ENCODE results near the gene CACNG6. TPM values are rescaled to one million over a fixed set of nuclear protein-coding genes. Genes with fewer than 3 reads are reported as not detected.

The CACNG6 gene
- total RNA-seq, 2 experiments from 2014 or later, result not detected

DNA sequence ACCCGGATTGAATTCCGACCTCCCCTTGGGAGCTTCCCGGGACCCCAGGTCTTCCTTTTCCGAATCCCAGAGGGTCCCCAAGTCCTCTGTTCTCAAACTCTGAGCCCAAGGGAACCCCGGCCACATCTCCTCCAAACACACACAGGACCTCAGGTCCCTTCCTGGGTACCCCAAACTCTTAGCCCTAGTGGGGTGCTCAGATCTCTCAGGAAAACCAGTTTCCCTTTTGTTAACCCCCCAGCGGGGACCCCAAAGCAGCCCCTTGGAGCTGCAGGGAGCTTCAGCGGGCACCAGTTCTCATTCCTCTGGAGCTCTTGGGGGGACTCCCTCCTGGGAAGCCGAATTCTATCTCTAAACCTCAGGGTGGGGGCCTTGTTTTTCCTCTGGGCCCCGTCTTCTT lies 774 bp downstream of the CACNG6 start:
- H3K27me3 Mint-ChIP-seq (ENCODE audit: low read depth), result peaks cover 22% of the 10 kb centered on the region
- DNase-seq, result no peak
- H3K9me3 Mint-ChIP-seq (ENCODE audit: insufficient read depth), result no peaks in the 10 kb centered on the region
- H3K36me3 Mint-ChIP-seq (ENCODE audit: low read depth), result no peaks in the 10 kb centered on the region
- no peaks in the 10 kb centered on the region for H3K4me1 Mint-ChIP-seq (ENCODE audit: low read depth)
- CTCF ChIA-PET, result interaction anchor here (1.5 kb wide), 1 partner anchor 199 kb away, joined by 4 read pairs; no protein-coding TSS in a partner anchor
- no peak for ATAC-seq
- H3K27ac Mint-ChIP-seq, result no peak overlapping the region
- H3K4me3 Mint-ChIP-seq, result no peak overlapping the region
- POLR2A ChIA-PET, result no interaction called here

DNA sequence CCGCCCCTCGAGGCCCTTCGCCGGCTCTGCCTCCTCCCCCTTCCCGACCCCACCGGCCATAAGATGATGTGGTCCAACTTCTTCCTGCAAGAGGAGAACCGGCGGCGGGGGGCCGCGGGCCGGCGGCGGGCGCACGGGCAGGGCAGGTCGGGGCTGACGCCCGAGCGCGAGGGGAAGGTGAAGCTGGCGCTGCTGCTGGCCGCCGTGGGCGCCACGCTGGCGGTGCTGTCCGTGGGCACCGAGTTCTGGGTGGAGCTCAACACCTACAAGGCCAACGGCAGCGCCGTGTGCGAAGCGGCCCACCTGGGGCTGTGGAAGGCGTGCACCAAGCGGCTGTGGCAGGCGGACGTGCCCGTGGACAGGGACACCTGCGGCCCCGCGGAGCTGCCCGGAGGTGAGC lies 1.4 kb downstream of the CACNG6 start:
- ChIA-PET CTCF (interaction anchor here (1.5 kb wide), 1 partner anchor 200 kb away, joined by 4 read pairs; no protein-coding TSS in a partner anchor), POLR2A (no interaction called here)
- no peaks in the 10 kb centered on the region for H3K9me3 Mint-ChIP-seq (ENCODE audit: insufficient read depth)
- no peak overlapping the region for H3K27ac Mint-ChIP-seq
- no peaks in the 10 kb centered on the region for H3K4me1 Mint-ChIP-seq (ENCODE audit: low read depth)
- H3K4me3 Mint-ChIP-seq, result no peak overlapping the region
- H3K27me3 Mint-ChIP-seq (ENCODE audit: low read depth), result peaks cover 22% of the 10 kb centered on the region
- DNase-seq (no peak), ATAC-seq (no peak)
- no peaks in the 10 kb centered on the region for H3K36me3 Mint-ChIP-seq (ENCODE audit: low read depth)

DNA sequence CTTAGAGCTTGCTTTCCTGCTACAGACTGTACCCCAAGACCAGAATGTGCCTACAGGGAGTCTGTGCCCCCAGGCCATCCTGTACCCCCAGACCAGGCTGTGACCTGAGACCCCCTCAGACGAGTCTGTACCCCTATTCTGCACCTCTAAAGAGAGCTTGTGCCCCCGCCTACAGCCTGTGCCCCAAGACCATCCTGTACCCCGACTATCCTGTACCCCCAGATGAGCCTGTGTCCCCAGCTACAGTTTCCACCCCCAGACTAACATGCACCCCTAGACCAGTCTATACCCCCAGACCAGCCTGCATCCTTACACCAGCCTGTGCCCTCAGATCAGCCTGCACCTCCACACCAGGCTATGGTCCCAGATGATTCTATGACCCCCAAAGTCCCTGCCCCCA lies 2.0 kb downstream of the CACNG6 start:
- ChIA-PET CTCF (interaction anchor here (1.2 to 1.5 kb wide), 2 partner anchors 21 to 201 kb away, joined by 3 to 4 read pairs; no protein-coding TSS in a partner anchor), POLR2A (no interaction called here)
- Mint-ChIP-seq H3K9me3 (ENCODE audit: insufficient read depth) (no peaks in the 10 kb centered on the region), H3K27ac (no peak overlapping the region), H3K4me1 (ENCODE audit: low read depth) (no peaks in the 10 kb centered on the region), H3K27me3 (ENCODE audit: low read depth) (peaks cover 22% of the 10 kb centered on the region), H3K4me3 (no peak overlapping the region), H3K36me3 (ENCODE audit: low read depth) (no peaks in the 10 kb centered on the region)
- ATAC-seq (no peak), DNase-seq (no peak)

DNA sequence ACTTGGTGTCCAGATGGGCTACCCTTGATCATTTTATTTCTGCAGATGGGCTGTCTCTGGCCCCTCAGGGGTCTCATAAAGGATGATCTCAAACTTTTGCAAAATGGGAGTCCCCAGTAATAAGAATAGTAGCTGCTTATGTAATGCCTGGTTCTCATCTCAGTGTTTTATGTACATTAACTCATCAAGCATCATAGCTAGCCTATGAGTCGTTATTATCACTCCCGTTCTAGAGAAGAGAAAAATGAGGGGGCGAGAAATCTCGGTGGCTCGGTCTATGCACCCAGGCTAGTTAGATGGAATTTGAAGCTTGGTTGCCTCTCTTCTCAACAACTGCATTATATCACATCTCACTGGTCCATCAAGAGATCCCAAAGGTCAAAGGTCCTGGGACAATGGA lies 3.4 kb downstream of the CACNG6 start:
- no peaks in the 10 kb centered on the region for H3K9me3 Mint-ChIP-seq (ENCODE audit: insufficient read depth)
- H3K27me3 Mint-ChIP-seq (ENCODE audit: low read depth), result peaks cover 22% of the 10 kb centered on the region
- H3K4me3 Mint-ChIP-seq, result no peak overlapping the region
- CTCF ChIA-PET, result interaction anchor here (1.2 kb wide), 1 partner anchor 20 kb away, joined by 3 read pairs; no protein-coding TSS in a partner anchor
- no peak for DNase-seq
- POLR2A ChIA-PET, result no interaction called here
- no peak overlapping the region for H3K27ac Mint-ChIP-seq
- no peaks in the 10 kb centered on the region for H3K4me1 Mint-ChIP-seq (ENCODE audit: low read depth)
- no peaks in the 10 kb centered on the region for H3K36me3 Mint-ChIP-seq (ENCODE audit: low read depth)
- no peak for ATAC-seq

- H3K27me3 Mint-ChIP-seq (ENCODE audit: low read depth), result peaks cover 16% of the 10 kb centered on the region
- ATAC-seq (no peak), DNase-seq (no peak)
- ChIA-PET POLR2A (no interaction called here), CTCF (no interaction called here)
- H3K4me3 Mint-ChIP-seq, result no peak overlapping the region
- no peak overlapping the region for H3K27ac Mint-ChIP-seq
- no peaks in the 10 kb centered on the region for H3K36me3 Mint-ChIP-seq (ENCODE audit: low read depth)
- no peaks in the 10 kb centered on the region for H3K9me3 Mint-ChIP-seq (ENCODE audit: insufficient read depth)
- H3K4me1 Mint-ChIP-seq (ENCODE audit: low read depth), result no peaks in the 10 kb centered on the region
These were observed 6.8 kb downstream of the CACNG6 start for GRCh38 chr19:53998223-53998622.

DNA sequence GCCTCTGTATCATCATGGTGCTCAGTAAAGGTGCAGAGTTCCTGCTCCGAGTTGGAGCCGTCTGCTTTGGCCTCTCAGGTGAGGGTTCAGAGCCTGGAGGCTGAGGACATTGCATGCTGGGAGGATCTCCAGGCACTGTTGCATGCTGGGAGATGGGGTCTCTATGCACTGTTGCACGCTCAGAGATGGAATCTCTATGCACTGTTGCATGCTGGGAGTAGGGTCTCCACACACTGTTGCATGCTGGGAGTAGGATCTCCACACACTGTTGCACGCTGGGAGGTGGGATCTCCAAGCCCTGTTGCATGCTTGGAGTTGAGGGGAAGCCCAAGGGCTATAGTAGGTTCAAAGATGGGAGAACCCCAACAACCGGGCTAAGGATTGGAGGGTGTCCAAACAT lies 8.3 kb downstream of the CACNG6 start:
- CTCF ChIA-PET, result no interaction called here
- DNase-seq (no peak), ATAC-seq (no peak)
- no peaks in the 10 kb centered on the region for H3K9me3 Mint-ChIP-seq (ENCODE audit: insufficient read depth)
- H3K27me3 Mint-ChIP-seq (ENCODE audit: low read depth), result peaks cover 4% of the 10 kb centered on the region
- no peak overlapping the region for H3K4me3 Mint-ChIP-seq
- no peak overlapping the region for H3K27ac Mint-ChIP-seq
- no peaks in the 10 kb centered on the region for H3K4me1 Mint-ChIP-seq (ENCODE audit: low read depth)
- H3K36me3 Mint-ChIP-seq (ENCODE audit: low read depth), result no peaks in the 10 kb centered on the region
- POLR2A ChIA-PET, result no interaction called here

DNA sequence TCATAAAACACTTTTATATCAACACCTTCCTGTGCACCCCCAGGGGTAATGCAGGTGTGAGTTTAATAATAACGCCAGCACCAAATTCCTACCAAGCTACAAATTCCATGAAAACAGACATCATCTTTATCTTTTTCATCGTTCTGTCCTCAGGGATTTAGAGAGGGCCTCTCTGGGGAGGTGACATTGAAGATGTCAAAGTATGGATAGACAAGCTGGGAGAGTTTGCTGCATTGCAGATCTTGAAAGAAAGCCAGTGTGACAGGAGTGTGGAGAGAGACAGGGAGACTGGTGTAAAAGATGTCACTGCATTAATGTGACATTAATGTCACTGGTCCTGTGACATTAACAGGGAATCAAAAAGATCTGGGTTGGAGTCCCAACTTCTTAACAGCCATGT lies 10.1 kb downstream of the CACNG6 start:
- CTCF ChIA-PET, result interaction anchor here (1.2 kb wide), 1 partner anchor 23 kb away, joined by 3 read pairs; no protein-coding TSS in a partner anchor
- peaks cover 4% of the 10 kb centered on the region for H3K27me3 Mint-ChIP-seq (ENCODE audit: low read depth)
- H3K4me3 Mint-ChIP-seq, result no peak overlapping the region
- H3K27ac Mint-ChIP-seq, result no peak overlapping the region
- H3K36me3 Mint-ChIP-seq (ENCODE audit: low read depth), result no peaks in the 10 kb centered on the region
- no peaks in the 10 kb centered on the region for H3K9me3 Mint-ChIP-seq (ENCODE audit: insufficient read depth)
- DNase-seq (no peak), ATAC-seq (no peak)
- no peaks in the 10 kb centered on the region for H3K4me1 Mint-ChIP-seq (ENCODE audit: low read depth)
- POLR2A ChIA-PET, result no interaction called here

DNA sequence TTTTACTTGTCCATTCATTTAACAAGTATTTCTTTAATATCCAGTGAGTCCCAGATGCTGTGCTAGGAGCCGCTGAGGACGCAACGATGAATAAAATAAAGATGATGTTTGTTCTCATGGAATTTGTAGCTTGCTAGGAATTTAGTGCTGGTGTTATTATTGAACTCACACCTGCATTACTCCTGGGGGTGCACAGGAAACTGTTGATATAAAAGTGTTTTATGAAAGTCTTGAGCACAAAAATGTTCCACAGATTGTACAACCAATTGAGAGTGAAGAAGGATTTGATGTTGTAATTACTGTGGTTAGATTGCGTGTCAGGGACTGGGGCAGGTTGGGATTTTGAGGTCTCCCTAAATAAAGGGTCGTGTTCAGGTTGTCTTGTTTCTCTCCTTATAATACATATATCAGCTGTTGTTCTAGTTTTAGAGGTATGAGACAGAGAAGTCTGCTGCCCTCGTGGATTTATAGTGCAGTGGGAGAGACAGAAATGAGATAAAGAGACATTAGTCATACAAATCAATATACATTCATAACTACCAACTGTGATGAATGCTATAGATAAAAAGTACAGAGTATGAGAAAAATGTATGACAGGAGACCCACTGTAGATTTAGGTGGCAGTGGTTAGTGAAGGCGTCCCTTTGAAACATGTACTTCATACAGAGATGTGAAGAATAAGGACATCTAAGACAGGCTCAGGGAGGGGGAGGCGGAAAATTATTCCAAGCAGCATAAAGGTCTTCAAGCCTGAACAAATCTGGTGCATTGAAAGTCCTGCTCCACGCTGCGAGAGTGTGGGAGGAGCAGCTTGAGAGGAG lies 11.3 kb downstream of the CACNG6 start:
- no peaks in the 10 kb centered on the region for H3K36me3 Mint-ChIP-seq (ENCODE audit: low read depth)
- DNase-seq, result no peak
- H3K4me3 Mint-ChIP-seq, result no peak overlapping the region
- no peak overlapping the region for H3K27ac Mint-ChIP-seq
- ATAC-seq, result no peak
- H3K27me3 Mint-ChIP-seq (ENCODE audit: low read depth), result peaks cover 4% of the 10 kb centered on the region
- ChIA-PET POLR2A (interaction anchor here (0.6 kb wide), 1 partner anchor 90 kb away, joined by 3 read pairs; no protein-coding TSS in a partner anchor), CTCF (no interaction called here)
- H3K9me3 Mint-ChIP-seq (ENCODE audit: insufficient read depth), result no peaks in the 10 kb centered on the region
- H3K4me1 Mint-ChIP-seq (ENCODE audit: low read depth), result no peaks in the 10 kb centered on the region

- Mint-ChIP-seq H3K27me3 (ENCODE audit: low read depth) (peaks cover 5% of the 10 kb centered on the region), H3K27ac (no peak overlapping the region), H3K4me1 (ENCODE audit: low read depth) (no peaks in the 10 kb centered on the region), H3K4me3 (no peak overlapping the region), H3K36me3 (ENCODE audit: low read depth) (no peaks in the 10 kb centered on the region), H3K9me3 (ENCODE audit: insufficient read depth) (no peaks in the 10 kb centered on the region)
- DNase-seq (no peak), ATAC-seq (no peak)
- CTCF ChIA-PET, result no interaction called here
- POLR2A ChIA-PET, result no interaction called here
These were observed 18.0 kb downstream of the CACNG6 start for GRCh38 chr19:54009440-54009839.

- Mint-ChIP-seq H3K27me3 (ENCODE audit: low read depth) (peaks cover 5% of the 10 kb centered on the region), H3K4me3 (no peak overlapping the region), H3K9me3 (ENCODE audit: insufficient read depth) (no peaks in the 10 kb centered on the region), H3K4me1 (ENCODE audit: low read depth) (no peaks in the 10 kb centered on the region), H3K27ac (no peak overlapping the region), H3K36me3 (ENCODE audit: low read depth) (no peaks in the 10 kb centered on the region)
- POLR2A ChIA-PET, result no interaction called here
- ATAC-seq, result no peak
- CTCF ChIA-PET, result no interaction called here
- no peak for DNase-seq
These were observed 19.0 kb downstream of the CACNG6 start for GRCh38 chr19:54010474-54010873.

- Mint-ChIP-seq H3K27me3 (ENCODE audit: low read depth) (peaks cover 5% of the 10 kb centered on the region), H3K4me1 (ENCODE audit: low read depth) (no peaks in the 10 kb centered on the region), H3K4me3 (no peak overlapping the region), H3K9me3 (ENCODE audit: insufficient read depth) (no peaks in the 10 kb centered on the region), H3K27ac (no peak overlapping the region), H3K36me3 (ENCODE audit: low read depth) (no peaks in the 10 kb centered on the region)
- no peak for DNase-seq
- no peak for ATAC-seq
- ChIA-PET POLR2A (no interaction called here), CTCF (no interaction called here)
These were observed 20.2 kb downstream of the CACNG6 start for GRCh38 chr19:54011507-54012211.

DNA sequence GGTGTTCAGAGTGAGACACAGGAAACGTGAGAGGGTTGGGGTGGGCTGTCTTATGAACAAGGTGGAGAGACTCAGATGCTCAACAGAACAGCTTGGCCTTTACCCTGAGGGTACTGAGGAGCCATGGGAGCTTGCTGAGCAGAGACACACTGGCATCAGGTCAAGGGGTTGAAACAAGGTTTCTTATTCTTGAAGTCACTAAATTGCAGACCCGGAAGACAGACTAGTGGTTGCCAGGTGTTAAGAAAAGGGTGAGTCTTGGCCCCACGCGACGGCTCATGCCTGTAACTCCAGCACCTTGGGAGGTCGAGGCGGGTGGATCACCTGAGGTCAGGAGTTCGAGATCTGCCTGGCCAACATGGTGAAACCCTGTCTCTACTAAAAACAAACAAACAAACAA lies 22.4 kb downstream of the CACNG6 start:
- no peaks in the 10 kb centered on the region for H3K36me3 Mint-ChIP-seq (ENCODE audit: low read depth)
- no peak for ATAC-seq

More for the DNA sequence above, 22.4 kb downstream of the CACNG6 start:
- no peak overlapping the region for H3K27ac Mint-ChIP-seq
- H3K27me3 Mint-ChIP-seq (ENCODE audit: low read depth), result peaks cover 2% of the 10 kb centered on the region
- no peaks in the 10 kb centered on the region for H3K9me3 Mint-ChIP-seq (ENCODE audit: insufficient read depth)
- no peak overlapping the region for H3K4me3 Mint-ChIP-seq
- POLR2A ChIA-PET, result no interaction called here
- CTCF ChIA-PET, result no interaction called here
- H3K4me1 Mint-ChIP-seq (ENCODE audit: low read depth), result no peaks in the 10 kb centered on the region
- DNase-seq, result no peak

Data from activated CD8-positive, alpha-beta T cell treated with anti-CD3 and anti-CD28 coated beads, Interleukin-2, amount 10 ng/mL, durations not matched to agents 7 days and 5 days (primary cell).